Common myeloid progenitor, CD34-positive (primary cell): ENCODE data around the gene SLC22A23.

ENCODE experiments used
- CTCF ChIA-PET: fragments of 350-600 bp; sonication (Branson Sonifier 250); formaldehyde crosslinking; loops from one replicate; lab custom pipeline; 2021; ENCODE audit warnings: antibody characterized with exemption; lab: Charles Lee
- POLR2A ChIA-PET: fragments of 350-600 bp; sonication (Branson Sonifier 250); formaldehyde crosslinking; loops from one replicate; lab custom pipeline; 2021; ENCODE audit warnings: antibody characterized with exemption; lab: Charles Lee
- DNase-seq, 3 donors: peaks; one replicate each; pipeline versions ENCODE4 v3.0.0 to v3.0.0-alpha.2; 2013
- H3K27ac ChIP-seq, 2 experiments: 1 replicate in 1 of 2; 2 replicates in 1 of 2; pipeline ENCODE4 v1.7.0; 2013; ENCODE audit warnings: inconsistent platforms in 2 of 2, low read length in 2 of 2, mild to moderate bottlenecking in 2 of 2, low read depth in 1 of 2, moderate library complexity in 1 of 2; ENCODE audit not compliant: severe bottlenecking in 2 of 2, insufficient read depth in 1 of 2, poor library complexity in 1 of 2
- H3K27me3 ChIP-seq, 5 experiments: replicated peaks in 2 of 5; 1 replicate in 3 of 5; 2 replicates in 2 of 5; pipeline versions ENCODE4 v1.6.1 to v1.7.0; 2013; ENCODE audit warnings: low read length in 4 of 5, mild to moderate bottlenecking in 2 of 5, moderate library complexity in 2 of 5, inconsistent platforms in 1 of 5; ENCODE audit not compliant: insufficient read depth in 5 of 5, control insufficient read depth in 4 of 5
- H3K36me3 ChIP-seq, 4 experiments: 1 replicate in 2 of 4; 2 replicates in 2 of 4; pipeline versions ENCODE4 v1.6.1 to v1.7.0; 2013; ENCODE audit warnings: low read length in 3 of 4, control low read depth in 1 of 4, mild to moderate bottlenecking in 1 of 4; ENCODE audit not compliant: control insufficient read depth in 4 of 4, insufficient read depth in 4 of 4
- H3K4me1 ChIP-seq, 4 experiments: 1 replicate in 3 of 4; 2 replicates in 1 of 4; pipeline versions ENCODE4 v1.6.1 to v1.7.1; 2013; ENCODE audit warnings: low read length in 3 of 4, mild to moderate bottlenecking in 3 of 4, control low read depth in 1 of 4, inconsistent platforms in 1 of 4, moderate library complexity in 1 of 4; ENCODE audit not compliant: control insufficient read depth in 4 of 4, insufficient read depth in 4 of 4; ENCODE audit errors: control extremely low read depth in 1 of 4
- H3K4me3 ChIP-seq, 7 experiments: 1 replicate in 4 of 7; 2 replicates in 3 of 7; pipeline versions ENCODE4 v1.5.1 to v1.7.0; 2013; ENCODE audit warnings: mild to moderate bottlenecking in 7 of 7, low read length in 6 of 7, moderate library complexity in 6 of 7, inconsistent platforms in 2 of 7, low read depth in 2 of 7, control low read depth in 1 of 7; ENCODE audit not compliant: insufficient read depth in 4 of 7, control insufficient read depth in 1 of 7; ENCODE audit errors: extremely low read depth in 1 of 7
- H3K9me3 ChIP-seq, 5 experiments: 1 replicate in 4 of 5; 2 replicates in 1 of 5; pipeline versions ENCODE4 v1.6.1 to v1.7.1; 2013; ENCODE audit warnings: low read length in 4 of 5, mild to moderate bottlenecking in 2 of 5, inconsistent platforms in 1 of 5, low read depth in 1 of 5, moderate library complexity in 1 of 5; ENCODE audit not compliant: control insufficient read depth in 4 of 5, insufficient read depth in 2 of 5; ENCODE audit errors: control extremely low read depth in 1 of 5
- WGBS: methylation state at CpG from one replicate; pipeline ENCODE4 v1.1.5; 2013; ENCODE audit not compliant: insufficient coverage; 5-methylcytosine and 5-hydroxymethylcytosine counted together

The SLC22A23 gene

DNA sequence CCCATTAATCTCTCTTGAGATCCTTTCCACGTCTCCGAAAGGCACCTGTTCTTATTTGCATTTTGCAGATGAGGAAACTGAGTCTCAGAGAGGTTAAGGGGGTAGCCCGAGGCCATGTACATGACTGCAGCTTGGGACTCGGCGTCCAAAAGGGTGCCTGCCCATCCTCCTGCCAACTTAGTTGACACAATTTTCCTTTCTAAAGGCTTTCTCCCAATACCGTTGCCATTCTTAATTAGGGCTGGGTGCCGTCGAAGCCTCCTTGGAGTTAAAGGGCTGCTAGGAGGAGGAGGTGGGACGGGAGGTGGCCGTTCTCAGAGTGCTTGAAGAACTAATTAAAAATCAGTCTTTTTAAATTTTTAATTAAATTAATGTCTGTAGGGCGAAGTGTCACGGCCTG lies 198.6 kb downstream of the SLC22A23 start:
- ChIA-PET POLR2A (no interaction called here), CTCF (no interaction called here)

DNA sequence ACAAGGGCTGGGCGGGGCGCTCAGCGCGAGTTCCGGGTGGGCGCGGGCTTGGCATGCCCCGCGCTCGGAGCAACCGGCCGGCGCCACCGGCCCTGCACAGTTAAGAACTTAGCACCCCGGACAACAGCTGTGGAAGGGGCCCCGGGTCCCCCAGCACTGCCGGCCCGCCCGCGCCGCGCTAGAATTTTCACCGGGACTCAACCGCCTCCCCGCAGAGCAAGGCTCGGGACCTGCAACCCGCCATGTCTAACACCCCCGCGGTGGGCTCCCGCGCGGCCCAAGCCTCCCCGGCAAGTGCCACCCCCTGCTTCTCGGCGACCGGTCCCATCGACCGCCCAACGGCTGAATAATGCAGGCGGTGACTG lies 203.3 kb downstream of the SLC22A23 start:
- Histone ChIP-seq H3K4me1 (peaks cover 0 to 8% (median 6%) of the 10 kb centered on the region in 4 experiments), H3K27me3 (peaks cover 0 to 18% (median 10%) of the 10 kb centered on the region in 5 experiments), H3K36me3 (no peaks in the 10 kb centered on the region), H3K9me3 (no peaks in the 10 kb centered on the region), H3K4me3 (no peak overlapping the region), H3K27ac (no peak overlapping the region)
- ChIA-PET POLR2A (no interaction called here), CTCF (interaction anchor here (1.7 to 1.9 kb wide), 2 partner anchors 96 to 134 kb away, joined by 5 to 7 read pairs; partner anchors contain the start of gene TUBB2A)
- DNase-seq: no peak
- WGBS: 96% methylated on average over 30 of the region's 40 CpGs

More for the DNA sequence above, 198.6 kb downstream of the SLC22A23 start:
- H3K27ac ChIP-seq: no peak overlapping the region
- H3K4me3 ChIP-seq: peak overlapping the region; percentile 16 to 89 (median 85)
- 80% methylated on average over 6 of the region's 12 CpGs for WGBS
- peaks cover 0 to 12% (median 1%) of the 10 kb centered on the region in 4 experiments for H3K36me3 ChIP-seq
- no peak for DNase-seq
- H3K9me3 ChIP-seq: no peaks in the 10 kb centered on the region
- H3K27me3 ChIP-seq: peaks cover 0 to 10% (median 4%) of the 10 kb centered on the region in 5 experiments
- H3K4me1 ChIP-seq: peaks cover 2 to 29% (median 22%) of the 10 kb centered on the region in 4 experiments

DNA sequence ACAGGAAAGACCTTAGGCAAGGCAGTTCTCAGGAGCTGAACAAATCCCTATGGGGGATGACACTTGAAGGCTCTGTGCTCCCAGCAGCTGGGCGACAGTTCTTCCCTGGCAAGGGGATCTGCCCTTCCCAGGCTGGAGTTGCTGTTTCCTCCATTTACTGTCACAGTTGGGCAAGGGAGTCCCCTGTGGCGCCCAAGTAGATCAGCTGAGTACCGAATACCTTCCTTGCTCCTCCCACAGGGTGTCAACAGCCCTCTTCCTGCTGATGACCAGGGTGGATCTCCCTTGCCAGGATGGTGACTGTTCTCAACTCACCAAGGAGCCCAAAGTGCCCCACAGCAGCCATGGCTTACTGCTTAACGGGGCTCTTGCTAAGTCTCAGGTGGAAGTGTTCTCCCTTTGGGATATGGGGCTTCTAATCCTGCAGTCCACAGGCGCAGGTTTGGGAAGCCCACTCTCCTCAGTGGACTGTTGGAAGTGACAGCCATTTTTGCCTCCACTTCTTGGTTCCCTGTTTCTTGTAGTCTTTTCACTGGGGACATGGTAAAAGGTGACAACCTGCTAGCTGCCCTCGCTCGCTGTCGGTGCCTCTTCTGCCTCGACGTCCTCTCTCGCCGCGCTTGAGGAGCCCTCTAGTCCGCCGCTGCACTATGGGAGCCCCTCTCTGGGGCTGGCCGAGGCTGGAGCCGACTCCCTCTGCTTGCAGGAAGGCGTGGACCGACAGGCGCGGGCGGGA lies 203.8 kb downstream of the SLC22A23 start:
- H3K4me1 ChIP-seq: peaks cover 0 to 4% (median 1%) of the 10 kb centered on the region in 4 experiments
- H3K27ac ChIP-seq: no peak overlapping the region
- H3K9me3 ChIP-seq: no peaks in the 10 kb centered on the region
- no peaks in the 10 kb centered on the region for H3K36me3 ChIP-seq
- peaks cover 0 to 23% (median 16%) of the 10 kb centered on the region in 5 experiments for H3K27me3 ChIP-seq
- no peak for DNase-seq
- ChIA-PET POLR2A (no interaction called here), CTCF (interaction anchor here (1.5 to 2.3 kb wide), 5 partner anchors 83 to 133 kb away, joined by 5 to 14 read pairs (median 7); partner anchors contain the start of gene TUBB2A)
- H3K4me3 ChIP-seq: no peak overlapping the region
- 95% methylated on average over 17 of the region's 22 CpGs for WGBS

DNA sequence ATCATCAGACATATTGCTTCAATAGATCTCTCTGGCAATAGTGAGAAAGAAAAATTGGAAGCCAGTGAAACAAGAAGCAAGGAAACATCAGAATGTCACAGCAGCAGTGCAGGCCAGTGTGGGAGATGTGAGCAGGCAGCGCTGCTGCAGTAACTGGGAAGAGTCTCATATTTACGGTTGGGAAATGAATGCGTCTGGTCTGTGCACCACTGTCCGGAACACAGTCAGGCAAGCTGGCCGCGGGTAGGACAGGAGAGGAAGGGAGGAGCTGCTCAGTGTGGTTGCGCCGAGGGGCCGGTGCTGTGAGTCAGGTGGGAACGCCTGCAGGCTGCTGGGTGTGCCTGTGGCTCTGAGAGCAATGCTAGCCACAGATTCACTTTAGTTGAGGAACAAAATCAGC lies 204.5 kb downstream of the SLC22A23 start:
- Histone ChIP-seq H3K4me3 (no peak overlapping the region), H3K27ac (no peak overlapping the region), H3K9me3 (no peaks in the 10 kb centered on the region), H3K4me1 (peaks cover 0 to 7% (median 1%) of the 10 kb centered on the region in 4 experiments), H3K36me3 (no peaks in the 10 kb centered on the region), H3K27me3 (peaks cover 0 to 29% (median 17%) of the 10 kb centered on the region in 5 experiments)
- no peak for DNase-seq
- CTCF ChIA-PET: interaction anchor here (0.8 to 3.6 kb wide), 16 partner anchors 9 to 493 kb away, joined by 3 to 31 read pairs (median 4); no protein-coding TSS in a partner anchor
- WGBS: 95% methylated on average over 10 of the region's 10 CpGs
- POLR2A ChIA-PET: no interaction called here

DNA sequence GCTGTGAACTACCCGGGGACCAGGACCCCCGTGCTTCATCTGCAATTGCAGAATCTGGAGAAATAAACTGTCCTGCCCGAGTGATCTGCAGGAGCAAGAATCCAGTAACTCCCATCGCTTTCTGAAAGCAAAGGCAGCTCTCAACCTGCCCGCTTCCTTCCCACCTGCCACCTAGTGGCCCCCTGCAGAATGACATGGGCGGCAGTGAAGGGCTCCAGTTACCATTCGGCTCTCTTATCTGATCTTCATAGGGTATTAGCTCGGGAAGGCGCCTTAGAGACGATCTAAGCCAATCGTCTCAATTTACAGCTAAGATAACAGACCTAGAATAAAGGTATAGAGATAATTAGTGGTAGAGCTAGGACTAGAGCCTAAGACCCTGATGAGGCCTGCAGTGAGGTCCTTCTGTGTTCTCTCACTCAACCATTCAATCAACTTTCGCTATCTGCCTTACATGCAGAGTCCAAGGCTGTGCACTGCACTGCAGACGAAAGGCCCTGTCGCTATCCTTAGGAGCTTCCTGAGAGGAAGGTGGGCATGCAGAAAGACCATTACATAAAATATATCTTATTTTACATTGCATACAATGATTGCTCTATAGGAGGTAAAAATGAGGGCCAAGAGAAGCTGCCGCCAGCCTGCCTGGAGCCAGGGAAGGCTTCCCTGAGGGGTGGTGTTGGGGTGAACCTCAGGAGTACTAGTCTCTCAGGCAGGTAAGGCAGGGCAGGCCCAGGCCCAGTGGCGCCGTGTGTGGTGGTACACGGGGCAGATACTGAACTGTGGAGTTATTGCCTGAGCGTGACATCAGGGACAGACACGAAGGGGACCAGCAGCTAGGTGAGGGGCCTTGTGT lies 205.2 kb downstream of the SLC22A23 start:
- peak; percentile 78 to 79 (median 79) for DNase-seq
- 51% methylated on average over 11 of the region's 20 CpGs for WGBS
- CTCF ChIA-PET: interaction anchor here (0.6 to 3.6 kb wide), 25 partner anchors 9 to 757 kb away, joined by 3 to 31 read pairs (median 4); partner anchors contain the start of gene NQO2
- POLR2A ChIA-PET: interaction anchor here (0.6 kb wide), 1 partner anchor 250 kb away, joined by 3 read pairs; no protein-coding TSS in a partner anchor
- Histone ChIP-seq H3K4me1 (peaks cover 0 to 7% (median 1%) of the 10 kb centered on the region in 4 experiments), H3K9me3 (no peaks in the 10 kb centered on the region), H3K27ac (no peak overlapping the region), H3K4me3 (peak overlapping the region in 1 of 7 experiments; percentile 9), H3K27me3 (peaks cover 0 to 34% (median 17%) of the 10 kb centered on the region in 5 experiments), H3K36me3 (no peaks in the 10 kb centered on the region)

DNA sequence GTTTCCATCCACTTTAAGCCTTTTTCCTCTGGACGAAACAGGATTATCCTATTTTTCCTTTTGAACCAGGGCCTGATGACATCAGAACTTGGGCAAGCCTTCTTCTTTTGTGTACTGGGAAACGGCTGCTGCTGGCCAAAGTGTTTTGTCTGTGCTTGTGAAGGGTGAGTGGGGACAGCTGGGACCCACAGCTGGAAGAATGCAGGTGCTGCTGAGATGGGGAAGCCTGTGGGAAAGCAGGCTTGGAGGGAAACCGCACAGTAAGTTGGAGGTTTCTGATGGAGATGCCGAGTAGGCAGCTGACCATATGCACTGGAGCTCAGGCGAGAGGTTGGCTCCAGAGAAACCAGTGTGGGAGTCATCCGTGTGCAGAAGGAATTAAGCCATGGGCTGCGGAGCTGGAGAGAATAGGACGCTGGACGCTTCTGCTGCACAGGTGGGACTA lies 206.6 kb downstream of the SLC22A23 start:
- Histone ChIP-seq H3K27me3 (peaks cover 0 to 35% (median 17%) of the 10 kb centered on the region in 5 experiments), H3K9me3 (no peaks in the 10 kb centered on the region), H3K27ac (no peak overlapping the region), H3K36me3 (no peaks in the 10 kb centered on the region), H3K4me3 (no peak overlapping the region), H3K4me1 (peaks cover 0 to 7% (median 1%) of the 10 kb centered on the region in 4 experiments)
- 97% methylated on average over 8 of the region's 9 CpGs for WGBS
- no peak for DNase-seq
- CTCF ChIA-PET: interaction anchor here (1.0 to 3.6 kb wide), 5 partner anchors 13 to 123 kb away, joined by 3 to 31 read pairs (median 14); no protein-coding TSS in a partner anchor
- POLR2A ChIA-PET: no interaction called here
